Endometrial microvascular endothelial cells (primary cell): ENCODE data around the gene MYO5B. TPM values are rescaled to one million over a fixed set of nuclear protein-coding genes. Genes with fewer than 3 reads are reported as not detected.

Experiments
- in situ Hi-C: cut with HindIII; loops from 2 replicates; pipeline ENCODE4 v1.10.0; 2017; ENCODE audit warnings: low sequenced_read_pairs, low pct_unique_long_range_greater_than_20kb; ENCODE audit errors: inconsistent ontology term
- total RNA-seq: library from RNA; depleted of rRNA; stranded (reverse); fragments of >200 nt; gene quantifications from one replicate; pipeline ENCODE4 v1.2.3, GENCODE V29; 2015; ENCODE audit errors: inconsistent ontology term

The MYO5B gene
- total RNA-seq, 1 donor from 2014 or later: 1.3 TPM

- in situ Hi-C loops: no loop called here
Measured at GRCh38 chr18:49857708-49858107, 337.2 kb downstream of the MYO5B start.

GRCh38 chr18:49856496-49856895 is 338.5 kb downstream of the MYO5B start:
- in situ Hi-C loops: no loop called here

- in situ Hi-C loops: no loop called here
Measured at GRCh38 chr18:49855711-49856415, 339.1 kb downstream of the MYO5B start.

GRCh38 chr18:49854681-49855080 is 340.3 kb downstream of the MYO5B start:
- in situ Hi-C loops: no loop called here

DNA sequence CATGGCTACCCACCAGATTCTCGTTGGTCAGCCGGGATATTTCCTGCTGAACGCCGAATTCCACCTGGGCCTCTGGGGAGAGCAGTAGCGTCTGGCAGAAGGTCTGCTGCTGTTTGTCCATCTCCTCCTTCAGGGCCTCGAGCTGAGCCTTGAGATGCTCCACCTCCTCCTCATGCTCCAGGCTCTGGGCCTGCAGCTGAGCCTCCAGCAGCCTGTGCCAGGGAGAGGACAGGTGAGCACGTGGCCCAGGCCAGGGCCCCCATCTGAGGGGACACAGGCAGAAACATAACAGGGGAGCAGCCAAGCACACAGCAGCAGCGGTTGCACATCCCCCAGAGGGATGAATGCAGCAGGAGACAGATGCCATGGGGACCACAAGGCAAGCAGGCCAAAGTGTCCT is 341.5 kb downstream of the MYO5B start:
- in situ Hi-C loops: no loop called here

GRCh38 chr18:49853011-49853410 is 341.9 kb downstream of the MYO5B start:
- in situ Hi-C loops: no loop called here

DNA sequence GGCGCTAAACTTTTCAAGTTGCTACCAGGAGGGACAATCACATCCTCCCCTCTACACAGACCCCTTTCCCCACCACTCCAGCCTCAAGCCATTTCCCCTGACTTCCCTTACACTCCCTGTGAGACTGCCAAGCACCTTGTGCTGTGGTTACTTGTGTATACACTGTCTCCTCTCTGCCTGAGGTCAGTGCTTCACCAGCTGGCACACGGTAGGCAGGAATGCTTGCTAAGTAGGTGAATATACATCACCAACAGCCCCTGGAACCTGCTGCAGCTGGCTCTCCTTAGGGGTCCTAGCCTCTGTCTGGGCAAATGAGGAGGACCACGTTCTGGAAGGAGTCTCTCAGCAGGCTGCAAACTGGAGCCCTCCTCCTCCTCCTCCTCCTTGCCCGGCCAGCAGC is 343.3 kb downstream of the MYO5B start:
- in situ Hi-C loops: no loop called here

DNA sequence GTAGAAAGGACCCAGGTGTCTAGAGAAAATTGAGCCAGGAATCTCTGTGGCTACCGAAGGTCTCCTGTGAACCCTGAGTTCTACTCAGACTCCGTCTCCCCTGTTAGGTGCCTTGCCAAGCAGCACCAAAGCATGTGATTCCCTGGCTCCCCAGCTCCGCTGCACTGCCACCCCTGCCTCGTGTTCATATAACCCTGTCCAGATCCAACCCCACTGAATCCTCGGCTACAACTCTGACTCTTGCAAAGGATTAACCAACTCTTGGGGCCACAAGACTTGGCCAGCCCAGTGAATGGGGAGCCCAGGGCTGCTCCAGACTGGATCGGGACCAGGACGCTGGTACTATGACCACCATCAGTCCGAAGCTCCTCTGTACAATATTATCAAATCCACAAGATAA is 344.3 kb downstream of the MYO5B start:
- in situ Hi-C loops: no loop called here

DNA sequence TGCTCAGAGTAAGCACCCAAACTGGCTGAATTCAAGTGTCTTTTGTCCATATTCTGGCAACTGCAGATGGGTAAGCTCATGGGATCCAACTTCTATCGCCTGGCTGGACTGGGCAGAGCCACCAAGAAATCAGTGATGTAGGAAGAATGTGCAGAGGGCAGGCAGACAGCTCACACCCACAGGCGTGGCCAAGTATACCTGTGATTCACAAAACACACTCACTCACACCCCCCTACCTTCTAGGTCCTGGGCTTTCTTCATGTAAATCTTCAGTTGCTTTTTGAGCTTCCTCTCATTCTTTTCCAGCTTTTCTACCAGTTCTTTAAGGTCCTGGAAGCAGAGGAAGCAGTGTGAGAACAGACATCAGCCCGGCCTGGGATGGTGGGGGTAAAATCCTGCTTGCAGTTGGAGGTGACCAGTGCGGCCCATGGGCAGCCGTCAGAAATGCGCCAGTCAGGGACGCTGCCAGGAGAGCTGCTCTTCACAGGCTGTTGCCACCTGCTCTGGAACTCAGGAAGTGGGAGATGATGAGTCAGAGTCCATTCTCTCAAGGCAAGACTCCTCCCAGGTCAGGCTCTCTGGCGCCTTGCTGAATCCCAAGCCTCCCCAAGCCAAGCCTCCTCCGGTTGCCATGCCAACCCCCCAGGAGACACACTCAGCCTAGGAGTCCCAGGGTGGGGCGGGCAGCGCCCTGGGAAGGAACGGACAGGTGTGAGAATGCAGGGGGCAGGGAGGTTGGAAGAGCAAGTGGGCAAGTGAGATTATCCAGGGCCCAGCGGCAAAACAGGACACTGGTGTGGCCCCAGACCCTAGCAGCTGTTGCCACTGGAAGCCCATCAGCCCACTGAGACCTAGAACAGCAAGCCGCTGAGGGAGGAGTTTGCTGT is 345.4 kb downstream of the MYO5B start:
- in situ Hi-C loops: no loop called here

GRCh38 chr18:49848115-49848514 is 346.8 kb downstream of the MYO5B start:
- in situ Hi-C loops: no loop called here

GRCh38 chr18:49847524-49847923 is 347.4 kb downstream of the MYO5B start:
- in situ Hi-C loops: no loop called here

GRCh38 chr18:49846718-49847470 is 348.1 kb downstream of the MYO5B start:
- in situ Hi-C loops: no loop called here

GRCh38 chr18:49846361-49846662 is 348.6 kb downstream of the MYO5B start:
- in situ Hi-C loops: no loop called here

- in situ Hi-C loops: no loop called here
Measured at GRCh38 chr18:49845629-49846360, 349.2 kb downstream of the MYO5B start.

DNA sequence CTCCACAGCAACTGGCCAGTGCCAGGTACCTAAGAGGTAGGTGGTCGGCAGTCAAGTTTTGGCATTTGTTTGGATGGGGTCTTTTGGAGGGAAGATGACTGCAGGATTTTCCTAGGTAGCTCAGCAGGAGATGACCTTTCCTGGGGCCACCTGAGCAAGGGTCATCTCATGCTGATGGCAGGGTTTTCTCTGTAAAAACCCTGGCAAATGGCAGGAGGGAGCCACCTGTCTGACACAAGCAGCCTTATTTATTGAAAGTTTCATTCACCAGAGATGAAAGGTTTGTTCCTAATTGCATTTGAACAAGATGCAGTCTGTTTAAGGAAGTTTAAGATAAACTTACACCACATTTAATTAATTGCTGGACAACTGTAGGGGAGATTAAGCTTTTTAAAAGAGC is 350.0 kb downstream of the MYO5B start:
- in situ Hi-C loops: no loop called here

DNA sequence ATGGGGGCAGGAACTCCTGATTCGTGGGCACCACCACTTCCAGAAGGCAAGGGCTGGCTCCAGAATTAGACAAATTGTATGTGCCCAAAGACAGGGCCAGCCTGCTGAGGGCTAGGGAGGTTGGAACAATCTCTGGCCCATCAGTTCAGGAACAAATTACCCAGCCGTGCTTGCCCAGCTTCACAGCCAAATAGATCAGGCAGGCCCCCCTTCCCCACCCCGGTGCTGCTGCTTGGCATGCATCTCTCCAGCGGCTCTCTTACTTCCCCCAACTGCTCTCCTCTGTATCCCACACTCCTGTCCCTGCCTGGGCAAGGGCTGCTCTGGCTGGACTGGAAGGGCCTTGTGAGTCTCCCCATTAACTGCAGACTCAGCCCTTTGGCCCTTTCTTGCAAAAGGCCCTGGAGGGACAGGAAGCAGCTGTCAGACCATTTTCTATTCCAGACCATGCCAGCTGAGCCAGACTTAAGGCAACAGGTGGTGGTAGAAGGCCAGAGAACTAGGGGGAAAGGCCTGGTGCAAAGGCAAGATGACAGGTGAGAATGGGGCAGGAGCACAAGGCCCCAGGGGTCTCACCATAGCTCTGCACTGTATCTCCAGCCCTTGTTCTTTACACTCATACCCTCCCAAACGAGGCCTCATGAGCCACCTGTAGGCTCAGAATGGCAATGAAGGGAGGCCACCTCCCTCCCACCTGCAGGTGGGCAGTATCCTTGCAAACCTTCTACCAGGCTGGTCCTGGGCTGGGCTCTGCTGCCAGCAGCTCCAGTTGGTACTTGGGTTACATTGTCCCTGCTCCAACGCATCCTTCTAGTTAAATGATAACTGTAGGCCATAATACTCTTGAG is 350.9 kb downstream of the MYO5B start:
- in situ Hi-C loops: no loop called here

GRCh38 chr18:49843131-49843530 is 351.8 kb downstream of the MYO5B start:
- in situ Hi-C loops: no loop called here

- in situ Hi-C loops: no loop called here
Measured at GRCh38 chr18:49842656-49843055, 352.3 kb downstream of the MYO5B start.
